Measurements from ENCODE around the gene KIAA2012.

KIAA2012 gene

GRCh38 chr2:202169131-202169530, 96.1 kb downstream of the KIAA2012 start:
- no peak for TF ChIP-seq CTCF (IDR thresholded peaks at IDR 0.05)
- H3K4me1 ChIP-seq: no peaks in the 10 kb centered on the region
- H2AFZ ChIP-seq: no peak overlapping the region

GRCh38 chr2:202169832-202170424, 96.9 kb downstream of the KIAA2012 start:
- Histone ChIP-seq H3K9me3 (ENCODE audit: control insufficient read depth, low read length) (no peaks in the 10 kb centered on the region), H3K79me2 (no peaks in the 10 kb centered on the region), H2AFZ (no peak overlapping the region), H3K36me3 (ENCODE audit: control insufficient read depth, insufficient read depth, low read length) (no peaks in the 10 kb centered on the region), H3K4me2 (ENCODE audit: low read length) (no peak overlapping the region), H3K4me3 (ENCODE audit: low read depth, low read length) (no peak overlapping the region), H3K4me1 (no peaks in the 10 kb centered on the region), H3K27me3 (ENCODE audit: control insufficient read depth, insufficient read depth, low read length) (no peaks in the 10 kb centered on the region), H3K27ac (no peak overlapping the region), H3K9ac (no peak overlapping the region)
- no peak for TF ChIP-seq CTCF (IDR thresholded peaks at IDR 0.05)

More at GRCh38 chr2:202169131-202169530, 96.1 kb downstream of the KIAA2012 start:
- Histone ChIP-seq H3K9me3 (ENCODE audit: control insufficient read depth, low read length) (no peaks in the 10 kb centered on the region), H3K27me3 (ENCODE audit: control insufficient read depth, insufficient read depth, low read length) (no peaks in the 10 kb centered on the region), H3K4me3 (ENCODE audit: low read depth, low read length) (no peak overlapping the region), H3K4me2 (ENCODE audit: low read length) (no peak overlapping the region), H3K36me3 (ENCODE audit: control insufficient read depth, insufficient read depth, low read length) (no peaks in the 10 kb centered on the region), H3K9ac (no peak overlapping the region), H3K79me2 (no peaks in the 10 kb centered on the region), H3K27ac (no peak overlapping the region)

- peak overlapping the region; percentile 36 for H2AFZ ChIP-seq
- H3K4me2 ChIP-seq (ENCODE audit: low read length): no peak overlapping the region
- H3K36me3 ChIP-seq (ENCODE audit: control insufficient read depth, insufficient read depth, low read length): no peaks in the 10 kb centered on the region
- H3K27me3 ChIP-seq (ENCODE audit: control insufficient read depth, insufficient read depth, low read length): no peaks in the 10 kb centered on the region
- no peak overlapping the region for H3K9ac ChIP-seq
- H3K4me3 ChIP-seq (ENCODE audit: low read depth, low read length): no peak overlapping the region
- no peaks in the 10 kb centered on the region for H3K4me1 ChIP-seq
- H3K79me2 ChIP-seq: no peaks in the 10 kb centered on the region
- H3K27ac ChIP-seq: no peak overlapping the region
- no peaks in the 10 kb centered on the region for H3K9me3 ChIP-seq (ENCODE audit: control insufficient read depth, low read length)
- TF ChIP-seq CTCF (IDR thresholded peaks at IDR 0.05): no peak
Observed at GRCh38 chr2:202171241-202171825, 98.3 kb downstream of the KIAA2012 start.

- H3K4me2 ChIP-seq (ENCODE audit: low read length): no peak overlapping the region
- no peaks in the 10 kb centered on the region for H3K36me3 ChIP-seq (ENCODE audit: control insufficient read depth, insufficient read depth, low read length)
- no peak overlapping the region for H2AFZ ChIP-seq
- no peaks in the 10 kb centered on the region for H3K9me3 ChIP-seq (ENCODE audit: control insufficient read depth, low read length)
- no peak for TF ChIP-seq CTCF (IDR thresholded peaks at IDR 0.05)
- no peak overlapping the region for H3K4me3 ChIP-seq (ENCODE audit: low read depth, low read length)
- no peaks in the 10 kb centered on the region for H3K79me2 ChIP-seq
- no peaks in the 10 kb centered on the region for H3K4me1 ChIP-seq
- H3K9ac ChIP-seq: no peak overlapping the region
- no peak overlapping the region for H3K27ac ChIP-seq
- no peaks in the 10 kb centered on the region for H3K27me3 ChIP-seq (ENCODE audit: control insufficient read depth, insufficient read depth, low read length)
Observed at GRCh38 chr2:202172439-202173211, 99.6 kb downstream of the KIAA2012 start.
